Measurements from ENCODE around the gene ANKMY1. TPM values are rescaled to one million over a fixed set of nuclear protein-coding genes. Genes with fewer than 3 reads are reported as not detected.

Gene ANKMY1
- polyA plus RNA-seq, 2 of the 4 experiments (the other 2 are of a cell fraction), result 10.6 to 16.5 TPM

DNA sequence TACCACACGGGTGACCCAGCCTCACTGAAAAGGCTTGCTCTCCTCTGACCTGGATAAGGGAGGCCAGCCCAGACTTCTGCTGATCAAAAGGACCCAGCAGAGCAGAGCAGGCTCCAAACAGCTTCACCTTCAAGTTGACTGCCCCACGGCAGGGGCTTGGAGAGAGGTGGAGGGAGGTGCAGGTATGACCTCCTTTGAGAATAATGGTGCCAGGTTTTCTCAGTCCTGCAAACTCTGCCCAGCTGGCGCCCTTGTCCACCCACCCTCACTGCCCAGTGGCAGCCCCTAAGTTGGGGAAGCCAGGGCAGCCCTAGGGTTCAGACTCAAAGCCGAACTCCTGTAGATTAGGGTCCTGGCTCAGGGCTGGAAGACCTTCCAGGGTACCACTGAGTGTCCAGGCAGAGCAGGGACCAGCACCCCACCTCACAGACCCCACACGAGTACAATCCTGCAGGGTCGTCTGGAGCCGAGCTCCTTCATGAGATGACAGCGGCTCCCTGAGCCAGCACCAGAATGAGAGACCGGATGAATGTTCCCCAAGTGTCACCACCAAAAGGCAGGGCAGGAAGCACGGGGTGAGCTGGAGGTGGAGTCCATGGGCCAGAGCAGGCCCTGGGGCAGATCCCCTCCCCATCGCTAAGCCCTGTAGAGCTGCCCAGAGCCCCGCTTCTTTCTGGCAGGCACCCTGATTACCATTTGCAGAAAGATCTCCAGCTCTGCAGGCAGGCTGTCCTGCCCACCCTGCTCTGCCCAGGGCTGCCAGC is 125.9 kb downstream of the ANKMY1 start:
- TF ChIP-seq, protein P1, sequence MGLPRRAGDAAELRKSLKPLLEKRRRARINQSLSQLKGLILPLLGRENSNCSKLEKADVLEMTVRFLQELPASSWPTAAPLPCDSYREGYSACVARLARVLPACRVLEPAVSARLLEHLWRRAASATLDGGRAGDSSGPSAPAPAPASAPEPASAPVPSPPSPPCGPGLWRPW (IDR thresholded peaks at IDR 0.05), result no peak
- TF ChIP-seq TP53 (CRISPR knock-in tag; IDR thresholded peaks at IDR 0.05), result no peak
- TF ChIP-seq ATOH8 (CRISPR knock-in tag; IDR thresholded peaks at IDR 0.05; ENCODE audit: low read depth), result no peak
- no peak for TF ChIP-seq RARB (CRISPR knock-in tag; IDR thresholded peaks at IDR 0.05)
- no peak for TF ChIP-seq CHD2 (IDR thresholded peaks at IDR 0.05; ENCODE audit: low read length, partially characterized antibody)
- TF ChIP-seq, protein P2, sequence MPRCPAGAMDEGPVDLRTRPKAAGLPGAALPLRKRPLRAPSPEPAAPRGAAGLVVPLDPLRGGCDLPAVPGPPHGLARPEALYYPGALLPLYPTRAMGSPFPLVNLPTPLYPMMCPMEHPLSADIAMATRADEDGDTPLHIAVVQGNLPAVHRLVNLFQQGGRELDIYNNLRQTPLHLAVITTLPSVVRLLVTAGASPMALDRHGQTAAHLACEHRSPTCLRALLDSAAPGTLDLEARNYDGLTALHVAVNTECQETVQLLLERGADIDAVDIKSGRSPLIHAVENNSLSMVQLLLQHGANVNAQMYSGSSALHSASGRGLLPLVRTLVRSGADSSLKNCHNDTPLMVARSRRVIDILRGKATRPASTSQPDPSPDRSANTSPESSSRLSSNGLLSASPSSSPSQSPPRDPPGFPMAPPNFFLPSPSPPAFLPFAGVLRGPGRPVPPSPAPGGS (IDR thresholded peaks at IDR 0.05), result no peak
- no peaks in the 10 kb centered on the region for H3K9me3 ChIP-seq
- H3K4me2 ChIP-seq, result no peak overlapping the region
- CTCF ChIA-PET, result interaction anchor here (0.6 to 2.8 kb wide), 4 partner anchors 8 to 204 kb away, joined by 3 to 18 read pairs (median 3); no protein-coding TSS in a partner anchor
- ATAC-seq, result no peak
- no peak for DNase-seq (ENCODE audit: low read depth in 1 of 2, low spot score in 1 of 2)
- POLR2A ChIA-PET, result interaction anchor here (1.5 kb wide), 1 partner anchor 62 kb away, joined by 7 read pairs; no protein-coding TSS in a partner anchor
- peaks cover 37% of the 10 kb centered on the region for H3K4me1 ChIP-seq
- H3K27ac ChIP-seq, result peak overlapping the region; percentile 97 to 99; a peak in 5 of 6 replicates
- WGBS (ENCODE audit: missing lambda C conversion rate), result 94% methylated on average over 12 of the region's 12 CpGs
- no peak for FAIRE-seq
- H3K4me3 ChIP-seq, result no peak overlapping the region

GRCh38 chr2:240431271-240431660 is 126.5 kb downstream of the ANKMY1 start:
- POLR2A ChIA-PET, result interaction anchor here (1.5 kb wide), 1 partner anchor 61 kb away, joined by 7 read pairs; no protein-coding TSS in a partner anchor
- FAIRE-seq, result no peak
- TF ChIP-seq, protein P1 (IDR thresholded peaks at IDR 0.05), result no peak
- TF ChIP-seq ZNF302 (CRISPR knock-in tag; IDR thresholded peaks at IDR 0.05) (no peak), EHMT2 (IDR thresholded peaks at IDR 0.05; ENCODE audit: low read depth) (no peak), BHLHE40 (IDR thresholded peaks at IDR 0.05; ENCODE audit: low read depth, low read length) (no peak), ZSCAN20 (CRISPR knock-in tag; IDR thresholded peaks at IDR 0.05) (no peak), RARB (CRISPR knock-in tag; IDR thresholded peaks at IDR 0.05) (no peak), MAFK (IDR thresholded peaks at IDR 0.05; ENCODE audit: partially characterized antibody) (no peak), RAD21 (conservative IDR thresholded peaks at IDR 0.05 in 1 of 2, IDR thresholded peaks at IDR 0.05 in 1 of 2) (no peak), TFCP2L1 (CRISPR knock-in tag; IDR thresholded peaks at IDR 0.05) (no peak), HOXB5 (CRISPR knock-in tag; IDR thresholded peaks at IDR 0.05) (no peak), RCOR1 (IDR thresholded peaks at IDR 0.05; ENCODE audit: low read depth, low read length) (no peak), KDM1A (IDR thresholded peaks at IDR 0.05; ENCODE audit: low read depth) (no peak), CBX8 (IDR thresholded peaks at IDR 0.05) (no peak), POLR2AphosphoS2 (conservative IDR thresholded peaks at IDR 0.05; ENCODE audit: low read length) (no peak), MAX (IDR thresholded peaks at IDR 0.05) (no peak), ELK1 (IDR thresholded peaks at IDR 0.05; ENCODE audit: low read depth, low read length) (no peak), REST (IDR thresholded peaks at IDR 0.05) (no peak), ATOH8 (CRISPR knock-in tag; IDR thresholded peaks at IDR 0.05; ENCODE audit: low read depth) (no peak)
- TF ChIP-seq, protein P3, sequence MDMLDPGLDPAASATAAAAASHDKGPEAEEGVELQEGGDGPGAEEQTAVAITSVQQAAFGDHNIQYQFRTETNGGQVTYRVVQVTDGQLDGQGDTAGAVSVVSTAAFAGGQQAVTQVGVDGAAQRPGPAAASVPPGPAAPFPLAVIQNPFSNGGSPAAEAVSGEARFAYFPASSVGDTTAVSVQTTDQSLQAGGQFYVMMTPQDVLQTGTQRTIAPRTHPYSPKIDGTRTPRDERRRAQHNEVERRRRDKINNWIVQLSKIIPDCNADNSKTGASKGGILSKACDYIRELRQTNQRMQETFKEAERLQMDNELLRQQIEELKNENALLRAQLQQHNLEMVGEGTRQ (IDR thresholded peaks at IDR 0.05), result no peak

More at GRCh38 chr2:240431271-240431660, 126.5 kb downstream of the ANKMY1 start:
- 93% methylated on average over 3 of the region's 3 CpGs for WGBS (ENCODE audit: missing lambda C conversion rate)
- ATAC-seq, result no peak
- DNase-seq (ENCODE audit: low read depth in 1 of 2, low spot score in 1 of 2), result no peak
- peaks cover 41% of the 10 kb centered on the region for H3K4me1 ChIP-seq
- CTCF ChIA-PET, result interaction anchor here (0.6 to 2.8 kb wide), 6 partner anchors 8 to 282 kb away, joined by 3 to 18 read pairs (median 3); no protein-coding TSS in a partner anchor
- H3K9me3 ChIP-seq, result peaks cover 1% of the 10 kb centered on the region; the same call in 1 of the 3 replicates
- no peak overlapping the region for H3K4me2 ChIP-seq
- peak overlapping the region in 1 of 2 experiments; percentile 97; a peak in 4 of 6 replicates for H3K27ac ChIP-seq
- H3K4me3 ChIP-seq, result no peak overlapping the region
